Left ventricle myocardium inferior (tissue), 1 donor: ENCODE data around the gene RGS8. TPM values are rescaled to one million over a fixed set of nuclear protein-coding genes. Genes with fewer than 3 reads are reported as not detected.
A peak's percentile ranks its signal among the peaks of the same experiment; 100 is the strongest.
"Not testable (repeated sequence)": the region's sequence is repeated elsewhere in the genome, so short reads cannot be mapped to it uniquely, and the experiment has no call there.

Experiments
- DNase-seq: peaks from one replicate; pipeline ENCODE4 v3.0.0-alpha.2; 2020
- H3K27ac ChIP-seq: fragments of 200-600 bp; replicated peaks from 2 replicates; pipeline ENCODE4 v1.8.0; 2021
- H3K27me3 ChIP-seq: fragments of 200-600 bp; 2 replicates; pipeline ENCODE4 v1.8.0; 2021; ENCODE audit warnings: low read depth
- H3K36me3 ChIP-seq: fragments of 200-600 bp; 2 replicates; pipeline ENCODE4 v1.8.0; 2021
- H3K4me1 ChIP-seq: fragments of 200-600 bp; 2 replicates; pipeline ENCODE4 v1.8.0; 2021
- H3K4me3 ChIP-seq: fragments of 200-600 bp; 2 replicates; pipeline ENCODE4 v1.8.0; 2021; ENCODE audit warnings: mild to moderate bottlenecking, moderate library complexity
- H3K9me3 ChIP-seq: fragments of 200-600 bp; replicated peaks from 2 replicates; pipeline ENCODE4 v1.8.0; 2021
- CTCF ChIP-seq: fragments of 200-600 bp; IDR thresholded peaks from 2 replicates; pipeline ENCODE4 v1.8.0; 2021; ENCODE audit warnings: antibody characterized with exemption, mild to moderate bottlenecking, borderline replicate concordance
- intact Hi-C: fragments of 100-400 bp; cut with micrococcal nuclease; formaldehyde crosslinking; loops from one replicate; pipeline ENCODE4 v1.11.0; 2022
- total RNA-seq: library from RNA; stranded (reverse); fragmentation: NEBNext Ultra II Directional; extraction: Animal tissue kit (Norgen Biotek cat#: 25700); gene quantifications from one replicate; pipeline ENCODE4 v1.2.1, GENCODE V29; 2021
- donor health status: DM: no; HTN: yes; CAD: no; lungs with severe emphysema.

Gene RGS8
- total RNA-seq, 1 donor from 2014 or later = 0.05 TPM

- TF ChIP-seq CTCF = no peak
- DNase-seq = no peak
- H3K4me1 ChIP-seq = peaks cover 31% of the 10 kb centered on the region
- no peak overlapping the region for H3K27ac ChIP-seq
- no peaks in the 10 kb centered on the region for H3K27me3 ChIP-seq
- H3K9me3 ChIP-seq = no peaks in the 10 kb centered on the region
- intact Hi-C loops = no loop called here
- no peaks in the 10 kb centered on the region for H3K36me3 ChIP-seq
- no peak overlapping the region for H3K4me3 ChIP-seq
Observed at GRCh38 chr1:182702826-182703524, 18.6 kb upstream of the RGS8 start.

GRCh38 chr1:182700351-182700709 is 15.9 kb upstream of the RGS8 start:
- Histone ChIP-seq H3K27ac (peak overlapping the region; percentile 28), H3K4me3 (no peak overlapping the region)

GRCh38 chr1:182699393-182700350 is 15.3 kb upstream of the RGS8 start:
- intact Hi-C loops = no loop called here

More at GRCh38 chr1:182700351-182700709, 15.9 kb upstream of the RGS8 start:
- DNase-seq = no peak
- H3K36me3 ChIP-seq = no peaks in the 10 kb centered on the region
- intact Hi-C loops = no loop called here
- no peaks in the 10 kb centered on the region for H3K9me3 ChIP-seq
- no peak for TF ChIP-seq CTCF
- H3K4me1 ChIP-seq = peaks cover 35% of the 10 kb centered on the region
- no peaks in the 10 kb centered on the region for H3K27me3 ChIP-seq

GRCh38 chr1:182698971-182699370 is 14.6 kb upstream of the RGS8 start:
- Histone ChIP-seq H3K27ac (peak overlapping the region; percentile 28), H3K4me1 (peaks cover 35% of the 10 kb centered on the region), H3K36me3 (no peaks in the 10 kb centered on the region), H3K9me3 (no peaks in the 10 kb centered on the region), H3K27me3 (no peaks in the 10 kb centered on the region), H3K4me3 (no peak overlapping the region)
- no peak for TF ChIP-seq CTCF
- intact Hi-C loops = no loop called here
- DNase-seq = no peak

More at GRCh38 chr1:182699393-182700350, 15.3 kb upstream of the RGS8 start:
- peak; percentile 35 for DNase-seq
- Histone ChIP-seq H3K4me1 (peaks cover 35% of the 10 kb centered on the region), H3K27ac (peak overlapping the region; percentile 28), H3K9me3 (no peaks in the 10 kb centered on the region), H3K27me3 (no peaks in the 10 kb centered on the region), H3K4me3 (no peak overlapping the region), H3K36me3 (no peaks in the 10 kb centered on the region)
- no peak for TF ChIP-seq CTCF

GRCh38 chr1:182693139-182693538 is 8.8 kb upstream of the RGS8 start:
- intact Hi-C loops, H3K4me3 ChIP-seq, H3K27me3 ChIP-seq: not testable (repeated sequence)

More at GRCh38 chr1:182693139-182693538, 8.8 kb upstream of the RGS8 start:
- H3K9me3 ChIP-seq = peaks cover 12% of the 10 kb centered on the region
- not testable (repeated sequence) for H3K27ac ChIP-seq, H3K36me3 ChIP-seq, DNase-seq
- H3K4me1 ChIP-seq = peaks cover 12% of the 10 kb centered on the region
